Stimulated activated CD4-positive, alpha-beta T cell treated with anti-CD3 and anti-CD28 coated beads, Interleukin-12 subunit alpha, Interleukin-12 subunit beta, amount 100 ng/mL, for 4 hours (primary cell): ENCODE measurements around the gene EVI5.
A peak's percentile ranks its signal among the peaks of the same experiment; 100 is the strongest.

Source experiments
- DNase-seq: peaks from one replicate; pipeline ENCODE4 v3.0.0-alpha.2; 2020

The EVI5 gene

GRCh38 chr1:92481599-92481925 lies 303.3 kb downstream of the EVI5 start:
- DNase-seq = no peak

- DNase-seq = no peak
These were observed 303.9 kb downstream of the EVI5 start for GRCh38 chr1:92480813-92481598.

GRCh38 chr1:92480200-92480812 lies 304.6 kb downstream of the EVI5 start:
- DNase-seq = no peak

GRCh38 chr1:92479587-92479986 lies 305.3 kb downstream of the EVI5 start:
- DNase-seq = no peak

DNA sequence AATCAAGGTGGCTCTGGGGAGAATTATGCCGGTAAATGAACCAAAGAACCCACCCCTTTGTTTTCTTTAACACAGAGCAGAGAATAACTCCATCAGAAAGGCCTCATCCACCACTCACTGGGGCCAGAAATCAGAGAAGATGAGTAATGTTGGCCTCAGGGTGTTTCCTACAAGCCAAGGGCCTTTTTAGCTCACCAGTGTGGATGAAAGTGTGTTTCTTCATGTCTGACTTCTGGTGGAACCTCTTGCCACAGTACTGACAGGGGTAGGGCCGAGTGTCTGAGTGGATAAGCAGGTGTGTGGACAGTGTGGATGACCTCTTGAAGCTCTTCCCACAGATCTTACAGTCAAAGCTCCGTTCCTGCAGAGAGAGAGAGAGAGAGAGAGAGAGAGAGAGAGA lies 306.5 kb downstream of the EVI5 start:
- DNase-seq = no peak

DNA sequence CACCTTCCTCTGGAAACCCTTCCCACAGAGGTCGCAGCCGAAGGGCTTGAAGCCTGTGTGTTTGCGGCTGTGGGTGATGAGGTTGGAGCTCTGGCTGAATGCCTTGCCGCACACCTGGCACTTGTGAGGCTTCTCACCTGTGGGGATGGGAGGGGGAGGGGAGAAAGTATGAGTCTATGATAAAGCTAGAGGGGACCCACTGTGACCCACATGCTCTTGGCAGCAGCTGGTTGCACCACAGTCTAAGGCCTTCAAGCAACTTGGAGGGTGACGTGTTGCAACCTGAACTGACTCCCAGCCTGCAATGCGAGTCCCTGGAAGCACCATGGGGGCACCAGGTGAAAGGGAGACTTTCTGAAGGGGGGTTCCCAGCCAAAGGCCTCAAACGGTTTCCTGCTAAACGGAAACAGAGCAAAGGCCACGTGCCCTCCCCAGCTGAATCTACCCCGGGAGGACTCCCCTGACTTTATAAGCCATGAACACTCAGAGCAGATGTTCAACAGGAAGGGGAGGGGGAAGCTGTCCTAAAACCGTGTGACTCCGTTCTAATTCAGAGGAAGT lies 308.8 kb downstream of the EVI5 start:
- DNase-seq = peak; percentile 28

DNA sequence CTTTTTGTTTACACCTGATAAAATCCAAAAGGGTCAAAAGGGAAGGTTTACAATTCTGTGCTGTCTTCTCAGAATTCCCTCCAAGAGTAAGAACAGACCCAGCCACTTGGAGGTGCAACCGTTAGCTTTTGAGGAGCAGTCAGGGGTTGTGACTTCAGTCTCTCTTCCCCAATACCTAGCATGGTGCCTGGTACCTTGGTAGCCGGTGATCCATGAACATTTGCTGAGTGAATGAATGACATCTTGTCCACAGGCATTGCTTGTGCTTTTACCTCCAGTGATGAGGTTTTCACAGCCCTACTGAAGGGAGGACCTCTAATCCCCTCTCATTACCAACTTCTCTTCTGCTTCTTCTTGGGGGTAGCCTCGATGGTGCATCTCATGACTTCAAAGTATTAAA lies 309.9 kb downstream of the EVI5 start:
- DNase-seq = no peak

DNA sequence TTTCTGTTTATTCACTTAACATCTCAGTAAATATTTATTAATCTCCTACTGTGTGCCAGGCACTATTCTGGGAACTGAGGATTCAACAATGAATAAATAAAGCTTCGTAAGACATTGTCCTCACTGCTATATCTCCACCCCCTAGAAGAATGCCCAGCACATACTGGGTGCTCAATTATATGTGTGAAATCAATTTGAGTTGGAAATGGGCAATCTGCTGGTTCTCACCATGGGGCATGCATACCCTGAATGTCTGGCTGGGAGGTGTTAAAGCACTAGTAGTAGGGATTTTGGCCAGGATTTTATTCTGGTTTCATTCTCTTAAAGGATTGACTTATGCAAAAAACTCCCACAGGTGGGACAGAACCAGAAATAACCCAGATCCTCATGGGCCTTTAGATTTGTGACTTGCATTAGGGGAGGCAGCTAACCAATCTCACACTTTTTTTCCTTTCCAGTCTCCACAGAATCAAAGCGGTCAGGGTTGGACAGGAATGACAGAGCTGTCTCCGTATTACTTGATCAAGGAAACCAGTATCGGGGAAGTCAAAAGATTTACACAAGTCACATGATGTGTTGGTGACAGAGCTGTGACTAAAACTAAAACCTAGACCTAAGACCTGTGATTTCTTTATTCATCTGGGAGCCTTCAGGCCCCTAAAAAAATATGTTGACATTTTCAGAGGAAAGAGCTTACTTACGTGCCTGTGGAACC lies 311.0 kb downstream of the EVI5 start:
- DNase-seq = no peak

GRCh38 chr1:92470216-92470615 lies 314.7 kb downstream of the EVI5 start:
- DNase-seq = no peak

GRCh38 chr1:92466683-92467352 lies 318.1 kb downstream of the EVI5 start:
- no peak for DNase-seq

GRCh38 chr1:92465256-92465647 lies 319.7 kb downstream of the EVI5 start:
- DNase-seq = no peak

- no peak for DNase-seq
These were observed 320.2 kb downstream of the EVI5 start for GRCh38 chr1:92464588-92465255.

DNA sequence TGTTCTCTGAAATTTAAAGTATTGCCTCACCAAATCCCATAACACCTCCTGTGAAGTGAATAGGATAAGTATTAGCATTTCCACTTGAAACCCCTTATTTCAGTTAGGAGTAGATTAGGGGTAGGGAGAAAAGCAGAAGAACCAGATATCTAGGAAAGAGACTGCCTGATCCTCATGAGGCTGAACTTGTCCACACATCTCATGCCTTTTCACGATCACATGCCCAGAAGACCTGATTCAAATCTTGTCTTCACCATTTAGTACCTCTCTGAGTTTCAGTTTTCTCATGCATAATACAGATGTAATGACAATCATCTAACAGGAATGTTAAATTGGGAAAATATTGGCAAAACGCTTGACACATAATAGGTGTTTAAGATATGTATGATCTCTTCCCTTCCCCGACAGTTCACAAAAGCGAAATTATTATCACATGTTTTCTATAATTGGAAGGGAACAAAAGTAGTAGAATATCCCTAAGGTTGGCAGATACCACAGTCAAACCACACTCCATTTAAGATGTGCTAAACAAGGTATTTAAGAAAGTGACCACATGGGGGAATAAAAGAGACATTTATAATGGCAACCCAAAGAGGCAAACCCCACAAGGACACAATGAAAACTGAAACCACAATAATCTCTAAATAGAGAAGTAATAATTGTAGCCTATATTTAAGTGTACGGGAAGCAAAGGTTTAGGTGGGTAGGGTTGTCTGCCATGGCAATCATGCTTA lies 323.4 kb downstream of the EVI5 start:
- no peak for DNase-seq

DNA sequence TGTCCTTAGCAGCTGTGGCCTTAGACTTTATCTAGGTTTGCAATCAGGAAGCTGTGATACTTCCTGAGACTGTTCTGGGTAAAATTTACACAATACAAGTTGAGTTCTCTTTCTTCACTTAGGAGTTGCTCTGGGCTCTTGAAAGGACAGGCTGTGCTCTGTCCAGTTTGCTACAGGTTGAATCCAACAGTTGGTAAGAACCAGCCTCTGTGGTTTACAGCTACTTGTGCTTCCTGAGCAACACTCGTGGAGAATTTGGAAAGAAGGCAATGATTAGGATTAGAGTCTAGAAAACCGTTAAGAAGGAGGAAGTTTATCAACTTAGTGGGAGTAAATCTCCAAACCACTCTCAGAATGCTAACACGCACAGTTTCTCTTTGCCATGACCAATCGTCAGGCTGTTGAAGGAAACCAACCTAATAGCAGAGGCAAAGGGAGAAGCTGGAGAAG lies 325.0 kb downstream of the EVI5 start:
- no peak for DNase-seq
